PC-9 (cell line): ENCODE data around the gene CCDC106.

Experiments used
- EZH2 ChIP-seq: fragments of 200-600 bp; sonication (generic); IDR thresholded peaks from 2 replicates; pipeline ENCODE4 v1.8.0; 2017; ENCODE audit warnings: antibody characterized with exemption, low read depth
- TF ChIP-seq, protein P1 (sequence below): fragments of 200-600 bp; sonication (generic); conservative IDR thresholded peaks from 2 replicates; pipeline ENCODE4 v1.6.1; 2017; ENCODE audit warnings: mixed run types, antibody characterized with exemption, mild to moderate bottlenecking, moderate library complexity

DNA sequence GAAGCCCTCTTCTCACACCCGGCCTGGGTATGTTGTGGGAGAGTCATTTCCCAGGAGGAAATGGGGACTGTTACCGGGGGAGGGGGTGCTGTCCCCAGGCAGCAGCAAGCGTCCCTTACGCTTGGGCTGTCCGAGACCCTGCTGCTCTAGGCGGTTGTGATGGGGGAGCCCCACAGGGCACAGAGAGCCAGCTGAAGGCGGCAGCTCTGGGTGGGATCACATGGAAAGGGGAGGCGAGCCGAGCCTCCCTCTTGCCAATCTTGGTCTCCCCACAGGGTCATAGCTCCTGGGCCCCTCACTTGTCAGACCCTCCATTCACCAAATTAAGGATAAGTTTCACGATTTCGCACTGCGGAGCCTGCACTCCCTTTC is 49.0 kb downstream of the CCDC106 start:
- TF ChIP-seq EZH2 = no peak
- TF ChIP-seq, protein P1, sequence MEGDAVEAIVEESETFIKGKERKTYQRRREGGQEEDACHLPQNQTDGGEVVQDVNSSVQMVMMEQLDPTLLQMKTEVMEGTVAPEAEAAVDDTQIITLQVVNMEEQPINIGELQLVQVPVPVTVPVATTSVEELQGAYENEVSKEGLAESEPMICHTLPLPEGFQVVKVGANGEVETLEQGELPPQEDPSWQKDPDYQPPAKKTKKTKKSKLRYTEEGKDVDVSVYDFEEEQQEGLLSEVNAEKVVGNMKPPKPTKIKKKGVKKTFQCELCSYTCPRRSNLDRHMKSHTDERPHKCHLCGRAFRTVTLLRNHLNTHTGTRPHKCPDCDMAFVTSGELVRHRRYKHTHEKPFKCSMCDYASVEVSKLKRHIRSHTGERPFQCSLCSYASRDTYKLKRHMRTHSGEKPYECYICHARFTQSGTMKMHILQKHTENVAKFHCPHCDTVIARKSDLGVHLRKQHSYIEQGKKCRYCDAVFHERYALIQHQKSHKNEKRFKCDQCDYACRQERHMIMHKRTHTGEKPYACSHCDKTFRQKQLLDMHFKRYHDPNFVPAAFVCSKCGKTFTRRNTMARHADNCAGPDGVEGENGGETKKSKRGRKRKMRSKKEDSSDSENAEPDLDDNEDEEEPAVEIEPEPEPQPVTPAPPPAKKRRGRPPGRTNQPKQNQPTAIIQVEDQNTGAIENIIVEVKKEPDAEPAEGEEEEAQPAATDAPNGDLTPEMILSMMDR = no peak
